Testis (tissue), 2 donors: ENCODE measurements around the gene MIB1.

ENCODE experiments used
- POLR2A ChIP-seq: fragments of 450-650 bp; IDR thresholded peaks from one replicate; pipeline ENCODE4 v1.6.1; 2017; ENCODE audit warnings: antibody characterized with exemption, mild to moderate bottlenecking, moderate library complexity
- TF ChIP-seq, protein P1 (sequence below), 3 experiments: fragments of 450-650 bp in 2 of 3; fragments of 200-600 bp in 1 of 3; sonication (generic) in 1 of 3; IDR thresholded peaks; one replicate each; pipeline ENCODE4 v1.5.1; 2016 to 2019; ENCODE audit warnings: antibody characterized with exemption in 3 of 3, mild to moderate bottlenecking in 2 of 3, moderate library complexity in 1 of 3

DNA sequence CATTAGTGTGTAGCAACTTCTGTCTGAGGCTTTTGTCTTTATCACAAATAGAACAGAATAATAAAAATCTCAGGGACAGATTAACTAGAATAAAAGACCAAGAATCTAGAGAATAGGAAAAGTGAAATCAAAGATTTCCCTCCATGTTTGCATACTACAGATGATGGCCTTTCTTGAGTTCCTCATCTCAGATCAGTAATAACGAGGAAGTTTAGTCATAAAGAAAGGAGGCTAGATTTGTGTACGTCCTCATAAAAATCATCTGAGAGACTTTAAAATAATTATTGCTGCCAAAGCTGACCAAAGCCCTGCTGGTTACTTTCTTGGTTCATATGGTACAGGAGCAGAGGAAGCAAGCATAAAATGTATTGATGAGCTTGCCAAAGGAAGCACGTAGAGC lies 117.3 kb downstream of the MIB1 start:
- TF ChIP-seq, protein P1, sequence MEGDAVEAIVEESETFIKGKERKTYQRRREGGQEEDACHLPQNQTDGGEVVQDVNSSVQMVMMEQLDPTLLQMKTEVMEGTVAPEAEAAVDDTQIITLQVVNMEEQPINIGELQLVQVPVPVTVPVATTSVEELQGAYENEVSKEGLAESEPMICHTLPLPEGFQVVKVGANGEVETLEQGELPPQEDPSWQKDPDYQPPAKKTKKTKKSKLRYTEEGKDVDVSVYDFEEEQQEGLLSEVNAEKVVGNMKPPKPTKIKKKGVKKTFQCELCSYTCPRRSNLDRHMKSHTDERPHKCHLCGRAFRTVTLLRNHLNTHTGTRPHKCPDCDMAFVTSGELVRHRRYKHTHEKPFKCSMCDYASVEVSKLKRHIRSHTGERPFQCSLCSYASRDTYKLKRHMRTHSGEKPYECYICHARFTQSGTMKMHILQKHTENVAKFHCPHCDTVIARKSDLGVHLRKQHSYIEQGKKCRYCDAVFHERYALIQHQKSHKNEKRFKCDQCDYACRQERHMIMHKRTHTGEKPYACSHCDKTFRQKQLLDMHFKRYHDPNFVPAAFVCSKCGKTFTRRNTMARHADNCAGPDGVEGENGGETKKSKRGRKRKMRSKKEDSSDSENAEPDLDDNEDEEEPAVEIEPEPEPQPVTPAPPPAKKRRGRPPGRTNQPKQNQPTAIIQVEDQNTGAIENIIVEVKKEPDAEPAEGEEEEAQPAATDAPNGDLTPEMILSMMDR (IDR thresholded peaks at IDR 0.05), result no peak
- TF ChIP-seq POLR2A, result no peak
